DOHH2 (cell line): ENCODE data around the gene RHOD.

Source experiments
- CTCF ChIP-seq: fragments of 200-600 bp; sonication (generic); IDR thresholded peaks from one replicate; pipeline ENCODE4 v1.5.1; 2014; ENCODE audit warnings: antibody characterized with exemption, mild to moderate bottlenecking, low read depth, low read length; ENCODE audit not compliant: poor library complexity, severe bottlenecking
- EZH2phosphoT487 ChIP-seq: fragments of 200-600 bp; sonication (generic); IDR thresholded peaks from 2 replicates; pipeline ENCODE4 v1.6.1; 2017; ENCODE audit warnings: borderline replicate concordance, mild to moderate bottlenecking, antibody characterized with exemption, low read length, moderate library complexity, mixed read lengths

GRCh38 chr11:67054346-67054835 lies 2.3 kb upstream of the RHOD start:
- no peak for TF ChIP-seq CTCF
- TF ChIP-seq EZH2phosphoT487: no peak
